Tibial nerve (tissue), 4 donors: ENCODE results near the gene SLC7A9.

Source experiments
- CTCF ChIP-seq, 5 experiments: fragments of 200-600 bp in 3 of 5; fragments of 450-650 bp in 2 of 5; sonication (generic) in 3 of 5; IDR thresholded peaks; one replicate each; pipeline ENCODE4 v1.5.1; 2016 to 2019; ENCODE audit warnings: antibody characterized with exemption in 5 of 5, mild to moderate bottlenecking in 3 of 5, moderate library complexity in 2 of 5
- EP300 ChIP-seq, 2 donors: sonication (generic); formaldehyde crosslinking; IDR thresholded peaks; one replicate each; pipeline ENCODE4 v1.6.1; 2017; ENCODE audit warnings: antibody characterized with exemption in 2 of 2, mild to moderate bottlenecking in 1 of 2
- POLR2A ChIP-seq, 2 donors: fragments of 450-650 bp; IDR thresholded peaks; one replicate each; pipeline ENCODE4 v1.6.1; 2017; ENCODE audit warnings: antibody characterized with exemption in 2 of 2, mild to moderate bottlenecking in 2 of 2, moderate library complexity in 2 of 2

GRCh38 chr19:32808236-32808635 is 61.3 kb downstream of the SLC7A9 start:
- TF ChIP-seq POLR2A (IDR thresholded peaks at IDR 0.05) (no peak), CTCF (IDR thresholded peaks at IDR 0.05) (no peak), EP300 (IDR thresholded peaks at IDR 0.05) (no peak)
